NCI-H524 (cell line): ENCODE measurements around the gene ARHGEF11.

Experiments used
- DNase-seq, 2 experiments: peaks; one replicate each; lab custom pipeline; 2025; lab: John Stamatoyannopoulos, UW

The ARHGEF11 gene

GRCh38 chr1:157050836-157051235 lies 5.3 kb upstream of the ARHGEF11 start:
- no peak for DNase-seq

GRCh38 chr1:157047062-157047410 lies 1.5 kb upstream of the ARHGEF11 start:
- DNase-seq = no peak

- DNase-seq = no peak
Measured at GRCh38 chr1:157044326-157044725, 1.2 kb downstream of the ARHGEF11 start.

GRCh38 chr1:157043685-157044084 lies 1.9 kb downstream of the ARHGEF11 start:
- DNase-seq = no peak

GRCh38 chr1:157042846-157043245 lies 2.7 kb downstream of the ARHGEF11 start:
- DNase-seq = no peak

- no peak for DNase-seq
Measured at GRCh38 chr1:157040802-157041201, 4.7 kb downstream of the ARHGEF11 start.

GRCh38 chr1:157035121-157035520 lies 10.4 kb downstream of the ARHGEF11 start:
- no peak for DNase-seq

GRCh38 chr1:157034137-157034800 lies 11.3 kb downstream of the ARHGEF11 start:
- no peak for DNase-seq

GRCh38 chr1:157033357-157033876 lies 12.1 kb downstream of the ARHGEF11 start:
- DNase-seq = no peak

- no peak for DNase-seq
Measured at GRCh38 chr1:157032303-157032702, 13.2 kb downstream of the ARHGEF11 start.

GRCh38 chr1:157030728-157031127 lies 14.8 kb downstream of the ARHGEF11 start:
- DNase-seq = no peak

GRCh38 chr1:157028674-157029073 lies 16.9 kb downstream of the ARHGEF11 start:
- DNase-seq = no peak

GRCh38 chr1:157025856-157026255 lies 19.7 kb downstream of the ARHGEF11 start:
- DNase-seq = no peak

GRCh38 chr1:157025385-157025784 lies 20.2 kb downstream of the ARHGEF11 start:
- DNase-seq = no peak

- DNase-seq = no peak
Measured at GRCh38 chr1:157021688-157022087, 23.9 kb downstream of the ARHGEF11 start.

- no peak for DNase-seq
Measured at GRCh38 chr1:157019457-157019856, 26.1 kb downstream of the ARHGEF11 start.

GRCh38 chr1:157011845-157012244 lies 33.7 kb downstream of the ARHGEF11 start:
- no peak for DNase-seq

- DNase-seq = no peak
Measured at GRCh38 chr1:157008502-157008901, 37.0 kb downstream of the ARHGEF11 start.

GRCh38 chr1:157007306-157007705 lies 38.2 kb downstream of the ARHGEF11 start:
- DNase-seq = no peak

- no peak for DNase-seq
Measured at GRCh38 chr1:157006676-157007075, 38.9 kb downstream of the ARHGEF11 start.

GRCh38 chr1:157005965-157006364 lies 39.6 kb downstream of the ARHGEF11 start:
- no peak for DNase-seq

- no peak for DNase-seq
Measured at GRCh38 chr1:157004806-157005205, 40.7 kb downstream of the ARHGEF11 start.

- DNase-seq = no peak
Measured at GRCh38 chr1:157004327-157004726, 41.2 kb downstream of the ARHGEF11 start.

- DNase-seq = no peak
Measured at GRCh38 chr1:157001304-157001703, 44.2 kb downstream of the ARHGEF11 start.
